ENCODE results near the gene DOCK10.

The DOCK10 gene

DNA sequence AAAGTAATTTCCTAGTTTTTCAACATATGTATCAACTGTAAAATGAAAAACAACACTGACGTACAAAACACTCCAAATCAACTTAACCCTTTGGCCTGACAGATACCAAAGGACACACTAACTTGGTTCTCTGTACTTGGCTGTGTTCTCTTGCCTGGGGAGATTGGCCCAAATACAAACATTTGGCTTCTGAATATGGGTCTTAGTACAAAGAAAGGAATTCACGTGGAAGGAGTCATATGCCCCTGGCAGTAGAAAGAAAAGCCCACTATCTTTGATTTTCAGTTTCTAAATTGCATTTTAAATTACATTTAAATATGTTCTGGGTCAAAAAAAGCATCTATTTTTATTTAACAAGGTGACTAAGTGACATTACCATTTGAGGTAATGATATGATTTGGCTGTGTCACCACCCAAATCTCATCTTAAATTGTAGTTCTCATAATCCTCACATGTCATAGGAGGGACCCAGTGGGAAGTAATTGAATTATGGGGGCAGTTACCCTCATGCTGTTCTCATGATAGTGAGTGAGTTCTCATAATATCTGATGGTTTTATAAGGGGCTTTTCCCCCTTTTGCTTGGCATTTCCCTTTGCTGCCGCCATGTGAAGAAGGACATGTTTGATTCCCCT lies 172.6 kb downstream of the DOCK10 start:
- DNase-seq: no peak

DNA sequence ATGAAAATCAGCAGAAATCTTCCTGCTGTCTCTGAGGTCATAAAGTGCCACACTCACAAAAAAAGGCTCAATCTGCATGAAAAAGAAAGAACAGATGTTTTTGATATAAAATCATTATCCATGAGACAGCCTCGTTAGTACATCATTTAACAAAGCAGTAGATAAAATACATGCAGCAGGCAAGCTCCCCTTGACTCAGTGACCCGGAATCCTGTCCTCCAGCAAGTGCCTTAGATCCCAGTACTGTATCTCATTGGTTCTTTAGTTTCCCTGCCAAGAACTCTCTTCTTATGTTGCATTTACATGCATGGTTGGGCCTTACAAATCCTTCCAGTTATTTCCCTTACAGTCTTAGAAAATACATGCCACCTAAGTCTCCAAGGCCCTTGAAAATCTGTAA lies 177.3 kb downstream of the DOCK10 start:
- no peak for DNase-seq

DNA sequence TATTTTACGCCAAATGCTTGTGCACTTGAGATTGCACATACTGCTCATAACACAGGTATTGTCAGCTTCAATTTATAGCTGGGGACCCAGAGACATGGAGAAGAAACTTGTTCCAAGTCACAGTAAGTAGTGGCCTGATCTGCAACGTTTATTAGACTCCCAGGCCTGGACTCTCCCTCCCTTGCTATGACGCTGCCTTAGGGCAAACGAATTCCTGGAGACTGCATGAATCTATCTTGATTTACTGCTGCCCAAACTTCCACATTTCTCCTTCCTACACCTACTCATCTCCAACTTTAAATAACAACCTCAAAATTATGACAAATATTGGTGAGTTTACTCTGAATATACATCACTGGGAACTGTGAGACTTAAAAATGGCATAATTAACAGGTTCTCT lies 181.0 kb downstream of the DOCK10 start:
- no peak for DNase-seq

- no peak for DNase-seq
These were observed 181.5 kb downstream of the DOCK10 start for GRCh38 chr2:224860786-224861185.

- no peak for DNase-seq
These were observed 190.5 kb downstream of the DOCK10 start for GRCh38 chr2:224851811-224852210.

- no peak for DNase-seq
These were observed 192.2 kb downstream of the DOCK10 start for GRCh38 chr2:224850081-224850480.

DNA sequence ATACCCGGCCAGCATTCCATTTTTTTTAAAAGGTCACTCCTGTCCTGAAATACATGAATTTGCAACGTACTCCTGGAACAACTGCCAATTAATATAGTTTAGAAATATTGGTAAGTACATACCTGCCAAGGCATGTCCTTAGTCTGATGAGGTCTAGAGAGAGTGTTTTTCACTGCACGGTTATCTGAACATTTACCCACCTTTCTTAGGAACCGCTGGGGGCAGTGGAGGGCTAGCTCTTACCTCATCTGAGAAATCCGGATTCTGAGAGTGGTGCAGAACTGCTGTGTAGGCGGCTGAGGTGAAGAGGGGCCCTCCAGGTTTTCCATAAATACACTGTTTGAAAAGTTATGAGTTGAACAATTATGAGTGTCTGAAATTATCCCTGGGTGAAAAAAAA lies 193.0 kb downstream of the DOCK10 start:
- DNase-seq: no peak

DNA sequence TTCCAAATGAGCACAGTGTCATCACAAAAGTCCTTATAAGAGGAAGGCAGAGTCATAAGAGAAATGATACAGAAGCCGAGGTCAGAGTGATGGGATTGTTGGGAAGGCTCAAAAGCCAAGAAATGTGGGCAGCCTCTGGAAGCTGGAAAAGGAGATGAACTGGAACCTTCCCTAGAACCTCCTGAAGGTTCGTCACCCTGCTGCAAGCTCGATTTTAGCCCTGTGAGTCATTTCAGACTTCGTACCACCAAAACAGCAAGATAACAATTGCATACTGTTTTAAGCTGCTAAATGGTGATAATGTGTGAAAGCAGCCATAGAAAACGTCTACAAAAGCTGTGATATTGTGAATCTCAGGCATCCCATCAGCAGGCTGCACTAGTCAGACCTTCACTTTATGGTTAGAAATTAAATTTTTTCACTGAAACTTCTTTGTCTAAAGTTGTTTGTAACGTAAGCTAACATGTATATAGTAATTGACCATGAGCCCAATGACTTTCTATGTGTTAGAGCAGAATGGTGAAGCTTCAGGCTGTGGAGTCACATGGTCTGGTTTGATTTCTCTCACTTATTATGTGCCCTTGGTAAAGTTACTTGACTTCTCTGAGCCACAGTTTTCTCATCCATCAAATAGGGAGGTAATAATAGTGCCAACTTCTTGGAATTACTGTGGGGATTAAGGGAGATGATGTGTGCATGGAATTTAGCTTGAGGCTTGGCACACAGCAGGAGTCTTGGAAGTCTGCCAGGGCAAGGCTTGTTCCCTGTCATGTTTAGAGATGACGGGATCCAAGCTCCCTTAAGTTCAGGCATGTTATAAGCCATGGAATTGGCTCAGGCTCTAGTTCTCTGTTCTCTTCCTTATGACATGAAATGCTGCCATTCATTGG lies 194.1 kb downstream of the DOCK10 start:
- no peak for DNase-seq

DNA sequence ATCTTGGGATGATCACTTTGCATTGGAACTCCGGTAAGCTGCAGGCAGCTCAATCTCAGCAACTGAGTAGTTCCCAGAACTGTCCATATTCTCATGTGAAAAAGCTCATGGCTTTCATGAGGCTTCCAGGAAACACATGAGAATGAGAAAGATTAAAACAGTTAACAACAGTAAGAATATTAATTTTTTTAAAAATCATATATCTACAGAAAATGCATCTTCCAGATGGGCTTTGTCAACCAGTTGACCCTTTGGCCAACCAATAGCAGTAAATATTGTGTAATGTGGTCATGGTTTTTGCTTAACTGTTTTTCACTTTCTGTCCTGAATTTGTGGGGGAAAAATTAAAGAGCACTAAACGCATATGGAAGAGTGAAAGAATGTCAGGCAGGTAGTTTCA lies 194.9 kb downstream of the DOCK10 start:
- DNase-seq: no peak

DNA sequence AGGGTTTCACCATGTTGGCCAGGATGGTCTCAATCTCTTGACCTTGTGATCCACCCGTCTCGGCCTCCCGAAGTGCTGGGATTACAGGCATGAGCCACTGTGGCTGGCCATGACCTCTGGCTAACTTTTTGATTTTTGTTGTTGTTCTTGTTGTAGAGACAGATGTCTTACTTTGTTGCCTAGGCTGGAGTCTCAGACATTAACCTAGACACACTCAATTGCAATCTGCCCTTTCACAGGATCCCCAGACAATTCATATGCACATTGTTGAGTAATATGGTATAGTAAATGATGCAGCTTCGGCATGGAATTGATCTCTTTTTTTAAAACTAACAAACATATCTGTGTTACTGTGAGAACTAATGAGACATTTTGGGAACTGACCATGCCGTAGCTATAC lies 195.6 kb downstream of the DOCK10 start:
- DNase-seq: no peak

DNA sequence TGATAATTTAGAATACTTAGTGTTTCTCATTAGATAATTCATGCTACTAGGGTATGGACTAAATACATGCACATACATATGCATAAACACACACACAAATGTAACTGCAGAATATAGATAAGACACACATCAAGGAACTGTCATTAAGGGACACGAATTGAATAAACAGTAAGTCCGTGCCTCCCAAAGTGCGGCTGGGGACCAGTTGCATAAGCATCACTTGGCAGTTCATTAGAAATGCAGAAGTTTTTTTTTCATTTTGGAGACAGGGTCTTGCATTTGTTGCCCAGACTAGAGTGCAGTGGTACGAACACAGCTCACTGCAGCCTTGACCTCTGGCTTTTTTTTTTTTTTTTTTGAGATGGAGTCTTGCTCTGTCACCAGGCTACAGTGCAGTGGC lies 196.1 kb downstream of the DOCK10 start:
- DNase-seq: no peak

- DNase-seq: no peak
These were observed 199.1 kb downstream of the DOCK10 start for GRCh38 chr2:224843141-224843540.

DNA sequence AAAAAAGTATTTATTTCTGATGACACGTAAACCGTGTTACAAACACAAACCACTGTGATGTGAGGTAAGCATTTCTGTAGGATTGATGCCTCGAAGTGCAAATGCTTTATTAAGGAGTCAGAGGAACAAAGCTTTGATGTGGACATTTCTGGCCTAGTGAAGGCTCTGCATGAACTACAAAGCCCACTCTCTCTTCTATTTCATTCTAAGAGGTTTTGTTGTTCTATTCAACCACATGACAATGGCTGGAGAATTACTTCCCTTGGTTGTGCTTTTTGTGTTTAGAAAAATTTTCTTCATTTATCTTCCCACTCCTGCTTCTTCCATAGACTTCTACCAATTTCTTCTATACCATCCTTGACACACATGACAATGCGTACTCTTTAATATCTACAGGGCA lies 200.4 kb downstream of the DOCK10 start:
- no peak for DNase-seq

DNA sequence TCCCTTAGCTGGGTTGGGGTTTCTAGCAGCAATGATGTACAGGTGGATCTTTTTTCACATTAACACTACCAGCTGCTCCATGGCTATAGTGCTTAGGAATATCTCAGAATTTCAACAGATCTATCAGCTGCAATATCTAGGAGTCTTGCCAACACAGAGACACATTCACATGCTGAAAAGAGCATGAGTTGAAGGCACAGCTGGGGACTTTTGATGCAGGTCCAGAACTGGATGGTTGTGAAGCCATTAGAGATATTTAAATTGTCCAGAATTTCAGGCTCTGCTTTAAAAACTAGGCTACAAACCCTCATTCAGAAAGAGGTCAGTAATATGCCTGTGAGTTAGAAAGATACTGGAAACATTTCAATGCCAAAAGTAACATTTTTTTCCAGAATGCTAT lies 203.9 kb downstream of the DOCK10 start:
- DNase-seq: no peak

DNA sequence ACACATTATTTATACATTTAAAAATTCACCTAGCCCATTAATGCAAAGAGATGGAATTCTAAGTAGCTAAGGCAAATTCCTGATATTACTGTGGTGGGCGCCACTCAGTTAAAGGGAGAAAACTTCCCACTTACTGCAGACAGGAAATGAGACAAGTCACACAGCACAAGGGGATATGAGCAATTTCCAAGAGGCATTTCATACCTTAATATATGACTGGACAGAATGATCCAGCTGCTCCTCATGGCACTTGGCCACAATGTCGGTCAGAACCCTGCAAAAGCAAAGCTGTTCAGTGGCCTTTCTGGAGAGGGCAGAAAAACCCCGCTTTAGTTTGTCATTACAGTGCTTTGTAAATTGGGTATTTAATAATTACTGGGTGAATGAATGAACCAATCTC lies 204.7 kb downstream of the DOCK10 start:
- DNase-seq: no peak

GRCh38 chr2:224837066-224837465 lies 205.2 kb downstream of the DOCK10 start:
- no peak for DNase-seq

DNA sequence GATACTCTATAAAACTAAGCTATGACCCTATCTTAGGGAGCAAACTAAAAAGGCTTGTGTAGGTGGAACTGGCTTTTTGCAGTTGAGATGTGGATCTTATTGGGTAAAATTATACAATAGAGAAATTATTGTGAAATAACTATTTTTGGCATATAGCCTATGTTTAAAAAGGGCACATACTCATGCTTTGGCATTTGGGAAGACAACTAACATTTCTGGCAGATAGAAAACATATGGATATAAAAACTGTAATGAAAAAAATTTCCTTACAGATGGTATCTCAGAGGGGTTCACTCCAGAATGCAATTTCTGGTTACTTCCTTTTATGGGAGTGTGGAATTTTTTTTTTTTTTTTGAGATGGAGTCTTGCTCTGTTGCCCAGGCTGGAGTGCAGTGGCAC lies 206.0 kb downstream of the DOCK10 start:
- DNase-seq: no peak

DNA sequence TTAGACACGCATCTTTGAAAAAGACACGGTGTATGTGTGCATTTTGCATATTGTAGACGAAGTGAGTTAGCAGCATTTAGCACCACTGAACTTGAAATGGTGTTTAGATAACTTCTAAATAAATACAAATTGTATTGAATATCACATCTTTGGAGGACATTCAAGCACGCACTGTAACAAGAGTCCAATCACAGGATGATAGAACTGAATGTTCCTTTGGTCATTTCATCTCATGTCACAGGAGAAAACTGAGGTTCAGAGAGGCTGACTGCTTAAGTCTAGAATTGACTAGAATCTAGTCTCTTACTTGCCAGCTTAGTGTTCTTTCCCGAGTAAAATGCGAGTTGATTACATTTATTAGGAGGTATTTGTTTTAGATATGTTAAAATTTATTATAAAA lies 206.9 kb downstream of the DOCK10 start:
- DNase-seq: no peak

- no peak for DNase-seq
These were observed 208.3 kb downstream of the DOCK10 start for GRCh38 chr2:224833986-224834385.

GRCh38 chr2:224832207-224832606 lies 210.1 kb downstream of the DOCK10 start:
- DNase-seq: no peak

GRCh38 chr2:224831530-224831929 lies 210.7 kb downstream of the DOCK10 start:
- DNase-seq: no peak

DNA sequence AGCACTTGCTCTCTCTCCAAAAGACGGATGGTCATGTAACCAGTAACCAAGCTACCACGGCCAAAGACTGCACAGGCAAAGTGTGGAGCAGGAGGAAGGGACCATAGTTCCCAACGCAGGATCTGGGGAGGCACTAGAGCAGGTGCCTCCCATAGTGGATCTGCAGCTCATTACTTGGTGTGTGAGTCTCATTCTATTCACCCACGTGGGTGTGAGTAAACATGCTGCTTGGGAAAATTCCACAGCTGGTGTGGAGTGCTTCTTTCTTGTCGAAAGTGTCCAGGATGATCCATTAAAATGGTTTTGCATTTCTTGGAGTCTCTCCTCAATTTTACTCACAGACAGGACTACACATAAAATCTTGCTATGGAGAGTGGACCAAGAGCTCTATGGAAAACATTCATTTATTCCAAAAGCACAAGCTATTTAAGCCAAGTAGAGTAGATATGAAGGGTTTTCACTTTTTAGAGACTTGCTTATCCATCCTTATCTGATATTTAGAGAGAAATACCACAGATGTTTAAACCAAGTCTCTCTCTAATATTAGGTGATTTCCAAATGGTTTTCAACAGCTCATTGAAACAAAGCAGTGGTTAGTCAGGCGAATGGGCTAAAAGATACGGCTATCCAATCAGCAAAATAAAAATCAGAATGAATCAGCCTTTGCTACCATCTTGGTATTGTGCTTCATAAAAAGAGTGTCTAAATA lies 221.8 kb downstream of the DOCK10 start:
- no peak for DNase-seq

GRCh38 chr2:224819075-224819474 lies 223.2 kb downstream of the DOCK10 start:
- DNase-seq: no peak

GRCh38 chr2:224817676-224818075 lies 224.6 kb downstream of the DOCK10 start:
- no peak for DNase-seq

Data from effector CD4-positive, alpha-beta T cell (primary cell).